HG02840 (cell line): ENCODE results near the gene TNFRSF8.

ENCODE experiments used
- ATAC-seq: cut with Tn5 transposase; IDR thresholded peaks from one replicate; pipeline ENCODE4 v1.9.1; 2021; ENCODE audit warnings: mild to moderate bottlenecking, moderate library complexity, moderate number of reproducible peaks; ENCODE audit not compliant: unreplicated experiment, low FRiP score

TNFRSF8 gene

GRCh38 chr1:12140016-12140415 lies 76.9 kb downstream of the TNFRSF8 start:
- no peak for ATAC-seq

GRCh38 chr1:12140515-12141162 lies 77.5 kb downstream of the TNFRSF8 start:
- ATAC-seq: no peak

DNA sequence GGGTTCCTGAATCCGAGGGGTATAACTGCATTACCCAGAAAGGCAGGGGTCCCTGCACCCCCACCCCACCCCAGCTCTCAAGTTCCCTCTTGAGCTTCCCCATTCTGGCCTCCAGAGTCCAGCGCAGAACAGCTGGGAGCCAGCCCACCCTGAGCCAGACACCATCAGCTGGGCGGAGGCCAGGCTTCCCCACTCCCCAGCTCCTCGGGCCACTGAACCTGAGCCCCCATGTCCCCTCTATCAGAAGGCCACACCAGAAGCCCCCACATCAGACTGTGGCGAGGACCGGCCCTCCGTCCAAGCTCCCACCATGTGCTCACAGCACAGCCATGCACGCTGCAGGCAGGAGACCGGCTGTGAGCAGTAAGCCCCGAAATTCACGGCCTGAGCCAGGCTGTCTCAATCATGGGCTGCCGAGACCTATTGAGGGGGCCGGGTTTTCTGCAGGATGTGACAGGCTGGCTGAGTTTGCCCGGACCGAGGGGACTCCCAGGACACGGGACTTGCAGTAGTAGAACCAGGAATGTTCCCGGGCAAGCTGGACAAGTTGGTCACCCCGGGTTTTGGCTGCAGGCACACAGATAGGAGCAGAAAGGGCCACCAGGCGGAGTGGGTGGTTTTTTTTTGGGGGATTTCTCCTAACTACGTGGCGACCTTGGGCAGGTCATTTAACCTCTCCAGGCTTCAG lies 78.2 kb downstream of the TNFRSF8 start:
- ATAC-seq: no peak

- no peak for ATAC-seq
Observed at GRCh38 chr1:12142141-12142823, 79.2 kb downstream of the TNFRSF8 start.

- no peak for ATAC-seq
Observed at GRCh38 chr1:12142891-12143630, 80.0 kb downstream of the TNFRSF8 start.

GRCh38 chr1:12143631-12144155 lies 80.6 kb downstream of the TNFRSF8 start:
- ATAC-seq: no peak

GRCh38 chr1:12144236-12144635 lies 81.1 kb downstream of the TNFRSF8 start:
- no peak for ATAC-seq

- ATAC-seq: no peak
Observed at GRCh38 chr1:12144969-12145368, 81.9 kb downstream of the TNFRSF8 start.

DNA sequence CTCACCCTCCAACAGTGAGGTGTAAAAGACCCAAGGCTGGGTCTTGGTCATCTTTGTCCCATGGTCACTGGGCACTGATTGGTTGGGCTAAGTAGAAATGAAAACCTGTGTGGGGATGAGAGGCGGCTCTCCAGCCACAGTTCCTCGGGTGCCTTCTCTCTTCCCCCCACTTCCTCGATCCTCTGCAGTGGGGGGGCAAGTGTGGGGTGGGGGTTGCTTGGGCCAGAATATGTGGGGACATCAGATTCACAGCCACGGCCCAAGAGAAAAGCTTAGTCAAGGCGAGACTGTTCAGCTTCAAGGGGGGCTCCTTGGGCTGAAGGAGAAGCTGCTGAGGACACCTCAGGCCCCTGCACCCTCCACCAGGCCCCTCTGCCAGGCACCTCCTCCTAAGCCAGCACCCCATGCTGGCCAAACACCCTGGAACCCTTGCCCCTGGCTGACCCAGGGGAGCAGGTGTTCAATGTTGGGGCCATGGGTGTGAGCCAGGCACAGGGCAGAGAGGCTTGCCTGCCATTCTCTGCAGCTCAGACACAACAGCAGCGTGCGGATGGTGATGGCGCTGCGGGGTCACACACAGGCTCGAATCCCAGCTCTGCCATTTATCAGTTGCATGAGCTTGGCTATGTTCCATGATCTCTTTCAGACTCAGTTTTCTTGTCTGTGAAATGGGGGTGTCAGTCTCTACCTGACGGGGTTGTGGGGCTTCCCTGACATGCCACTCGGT lies 82.7 kb downstream of the TNFRSF8 start:
- ATAC-seq: no peak

- no peak for ATAC-seq
Observed at GRCh38 chr1:12146343-12147112, 83.4 kb downstream of the TNFRSF8 start.

- ATAC-seq: no peak
Observed at GRCh38 chr1:12147201-12147701, 84.1 kb downstream of the TNFRSF8 start.

DNA sequence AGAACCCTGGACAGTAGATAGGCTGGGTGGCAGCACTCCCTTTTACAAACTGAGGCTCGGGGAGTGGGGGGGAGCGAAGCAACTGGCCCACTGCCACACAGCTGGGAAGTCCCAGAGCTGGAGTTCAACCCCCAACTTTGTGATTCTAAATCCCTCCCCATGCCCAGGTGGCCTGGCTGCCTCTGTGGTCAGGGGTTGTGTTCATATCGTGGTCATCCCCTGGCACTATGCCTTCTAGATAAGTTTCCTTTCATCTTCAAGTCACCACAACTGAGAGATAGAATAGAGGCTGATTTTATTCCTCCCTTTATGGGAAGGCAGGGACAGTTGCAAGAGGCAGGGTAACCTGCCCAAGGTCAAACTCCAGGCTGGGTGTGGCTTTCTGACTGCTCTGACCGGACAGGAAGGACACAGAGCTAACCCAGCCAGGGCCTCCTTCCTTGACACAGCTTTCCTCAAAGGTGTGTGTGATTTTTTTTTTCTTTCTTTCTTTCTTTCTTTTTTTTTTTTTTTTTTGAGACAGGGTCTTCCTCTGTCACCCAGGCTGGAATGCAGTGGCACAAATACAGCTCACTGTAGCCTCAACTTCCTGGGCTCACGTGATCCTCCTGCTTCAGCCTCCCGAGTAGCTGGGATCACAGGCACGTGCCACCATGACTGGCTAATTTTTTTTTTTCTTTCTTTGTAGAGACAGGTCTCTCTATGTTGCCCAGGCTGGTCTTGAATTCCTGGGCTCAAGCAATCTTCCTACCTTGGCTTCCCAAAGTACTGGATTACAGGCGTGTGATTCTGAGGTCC lies 85.3 kb downstream of the TNFRSF8 start:
- no peak for ATAC-seq

DNA sequence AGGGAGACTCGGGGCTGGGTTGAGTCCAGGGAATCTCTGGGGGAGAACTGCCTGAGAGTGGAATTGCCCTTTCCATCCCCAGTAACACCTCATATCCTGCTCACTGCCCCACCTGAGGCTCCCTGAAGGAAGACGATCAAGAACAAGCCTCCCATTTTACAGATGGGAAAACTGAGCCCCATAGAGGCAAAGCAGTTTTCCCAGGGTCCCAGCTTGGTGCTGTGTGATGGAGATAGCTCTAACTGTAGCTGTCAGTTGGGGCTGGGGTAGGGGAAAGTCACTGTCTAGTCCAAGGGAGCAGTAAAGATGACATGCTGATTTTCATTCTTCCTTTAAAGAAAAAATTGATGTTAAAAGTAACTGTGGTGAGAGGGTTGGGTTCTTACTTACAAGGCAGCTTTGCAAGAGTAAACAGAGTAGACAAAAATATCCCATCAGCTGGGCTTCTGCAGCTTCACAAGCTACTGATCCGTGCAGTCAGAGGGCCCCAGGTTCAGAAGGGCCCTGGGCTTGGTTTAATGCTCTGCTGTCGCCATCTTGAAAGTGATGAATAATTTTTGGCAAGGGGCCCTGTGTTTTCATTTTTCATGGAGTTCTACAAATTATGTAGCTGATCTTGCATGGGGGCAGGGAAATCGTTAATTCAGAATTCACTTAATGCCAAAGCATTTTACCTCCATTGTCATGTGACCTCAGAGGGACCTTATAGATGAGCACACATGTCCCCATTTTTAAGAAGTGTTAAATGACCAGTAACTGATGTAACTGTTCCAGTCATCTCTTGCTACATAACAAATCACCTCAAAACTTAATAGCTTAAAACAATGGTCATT lies 86.1 kb downstream of the TNFRSF8 start:
- ATAC-seq: no peak

- ATAC-seq: no peak
Observed at GRCh38 chr1:12149791-12150175, 86.7 kb downstream of the TNFRSF8 start.

- no peak for ATAC-seq
Observed at GRCh38 chr1:12150456-12151200, 87.5 kb downstream of the TNFRSF8 start.

GRCh38 chr1:12151465-12151864 lies 88.4 kb downstream of the TNFRSF8 start:
- ATAC-seq: no peak
